Activated CD8-positive, alpha-beta memory T cell treated with anti-CD3 and anti-CD28 coated beads, Interleukin-2, amount 50 U/mL, for 24 hours (primary cell): ENCODE results near the gene TCL1B.

Experiments
- DNase-seq: peaks from one replicate; pipeline ENCODE4 v3.0.0-alpha.2; 2020; ENCODE audit errors: extremely low read depth

The TCL1B gene

DNA sequence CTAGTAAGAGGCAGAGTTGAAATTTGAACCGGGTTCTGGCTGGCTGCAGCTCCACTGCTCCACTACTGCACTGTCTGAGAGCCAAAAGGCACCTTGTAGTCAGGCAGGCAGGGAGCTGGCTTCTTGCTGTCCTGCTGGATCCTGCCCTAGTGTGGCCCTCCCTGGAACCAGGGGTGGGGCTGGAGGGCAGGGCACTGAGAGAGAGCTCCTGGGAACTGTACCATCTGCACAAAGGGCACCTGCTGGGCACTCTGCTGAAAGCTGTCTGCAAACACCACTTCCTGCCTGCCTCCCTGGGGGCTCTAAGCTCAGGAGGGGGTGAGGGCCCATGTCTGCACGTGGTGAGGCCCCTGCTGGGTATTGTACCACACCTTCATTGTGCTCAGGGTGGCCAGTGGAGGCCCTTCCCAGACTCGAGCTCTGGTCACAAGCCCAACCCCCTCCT, 19.0 kb upstream of the TCL1B start:
- DNase-seq = no peak

DNA sequence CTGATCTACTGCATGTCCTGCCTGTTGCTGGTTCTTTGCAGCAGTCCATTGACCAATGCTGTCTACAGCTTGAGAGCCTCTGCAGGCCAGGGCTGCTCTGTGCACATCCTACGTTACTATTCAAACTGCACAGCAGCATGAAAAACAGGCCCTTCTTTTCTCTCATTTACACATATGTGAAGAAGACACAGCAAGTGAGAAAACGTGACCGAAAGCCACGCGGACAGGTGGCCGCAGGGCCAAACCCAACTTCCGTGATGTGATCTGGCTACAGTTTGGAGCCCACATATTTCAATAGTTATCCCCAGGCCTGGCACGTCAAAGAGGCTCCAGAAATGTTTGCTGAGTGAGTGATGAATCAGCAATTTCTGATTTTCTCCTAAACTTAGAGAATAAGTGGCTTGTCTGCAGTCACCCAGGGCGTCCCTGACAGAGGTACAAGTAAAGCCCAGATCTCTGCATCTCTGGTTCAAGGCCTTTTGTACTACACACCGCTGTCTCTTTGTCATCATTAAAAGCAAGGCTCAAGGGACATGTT, 17.9 kb upstream of the TCL1B start:
- DNase-seq = no peak

DNA sequence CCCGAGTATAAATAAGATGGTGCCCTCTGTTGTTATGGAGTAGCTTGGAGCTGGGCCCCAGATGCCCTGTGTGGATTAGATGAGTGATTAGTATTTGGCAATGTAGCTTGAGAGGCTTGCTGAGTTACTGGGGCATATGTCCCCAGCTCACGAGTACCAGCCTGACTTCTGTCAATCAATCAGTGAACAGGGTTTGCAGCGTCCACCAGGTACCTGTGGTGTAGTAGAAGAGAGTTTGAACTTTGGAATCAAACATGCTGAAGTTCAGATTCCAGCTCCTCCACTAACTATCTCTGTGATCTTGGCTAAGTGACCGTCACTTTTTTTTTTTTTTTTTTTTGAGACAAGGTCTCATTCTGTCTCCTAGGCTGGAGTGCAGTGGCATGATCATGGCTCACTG, 11.6 kb upstream of the TCL1B start:
- no peak for DNase-seq

DNA sequence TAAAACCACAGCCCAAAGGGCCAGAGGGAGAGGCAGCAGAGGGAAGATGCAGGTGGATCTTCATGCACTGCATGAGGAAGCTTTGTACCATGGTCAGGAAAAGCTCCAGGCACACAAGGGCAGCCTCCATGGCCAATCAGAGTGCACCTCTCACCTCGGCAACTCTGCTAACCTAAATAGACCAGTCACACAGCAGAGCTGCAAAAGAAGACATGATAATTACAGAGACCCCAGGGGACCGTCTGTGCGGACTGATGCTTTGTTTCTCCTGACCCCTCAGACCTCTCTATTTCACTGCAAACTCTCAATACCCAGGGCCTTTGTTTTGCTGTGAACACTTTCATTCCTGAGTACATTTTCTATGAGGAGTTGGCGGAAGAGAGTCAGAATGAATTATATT, 10.7 kb upstream of the TCL1B start:
- no peak for DNase-seq

DNA sequence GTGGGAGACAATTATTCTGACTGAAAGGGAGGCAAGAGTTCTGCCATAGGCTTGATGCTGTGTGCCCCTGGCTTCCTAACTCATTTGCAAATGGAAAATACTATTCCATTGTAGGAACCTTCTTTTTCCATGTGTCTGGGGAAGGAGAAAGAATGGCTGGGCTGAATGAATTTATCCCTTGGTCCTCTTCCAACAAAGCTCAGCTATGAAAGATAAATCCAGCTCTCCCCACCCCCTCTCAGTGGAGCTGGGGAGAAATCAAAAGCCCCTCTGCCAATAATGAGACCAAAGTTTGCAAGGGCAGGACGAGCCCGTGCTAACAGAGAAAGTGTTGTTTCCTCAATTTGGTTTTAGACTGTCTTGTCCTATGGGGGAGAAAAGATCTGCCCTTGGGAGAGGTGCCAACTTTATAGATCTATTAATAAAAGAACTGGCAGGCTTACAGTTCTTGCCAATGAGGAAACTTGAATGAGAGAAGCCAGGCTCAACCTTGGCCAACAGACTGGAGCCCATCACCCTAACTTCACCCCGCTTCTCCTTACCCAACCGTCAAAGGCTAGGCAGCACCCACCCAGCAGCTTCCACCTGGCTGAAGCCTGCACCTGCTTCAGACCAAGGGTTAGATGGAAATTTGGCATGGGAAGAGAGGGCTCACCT, 8.9 kb upstream of the TCL1B start:
- no peak for DNase-seq

DNA sequence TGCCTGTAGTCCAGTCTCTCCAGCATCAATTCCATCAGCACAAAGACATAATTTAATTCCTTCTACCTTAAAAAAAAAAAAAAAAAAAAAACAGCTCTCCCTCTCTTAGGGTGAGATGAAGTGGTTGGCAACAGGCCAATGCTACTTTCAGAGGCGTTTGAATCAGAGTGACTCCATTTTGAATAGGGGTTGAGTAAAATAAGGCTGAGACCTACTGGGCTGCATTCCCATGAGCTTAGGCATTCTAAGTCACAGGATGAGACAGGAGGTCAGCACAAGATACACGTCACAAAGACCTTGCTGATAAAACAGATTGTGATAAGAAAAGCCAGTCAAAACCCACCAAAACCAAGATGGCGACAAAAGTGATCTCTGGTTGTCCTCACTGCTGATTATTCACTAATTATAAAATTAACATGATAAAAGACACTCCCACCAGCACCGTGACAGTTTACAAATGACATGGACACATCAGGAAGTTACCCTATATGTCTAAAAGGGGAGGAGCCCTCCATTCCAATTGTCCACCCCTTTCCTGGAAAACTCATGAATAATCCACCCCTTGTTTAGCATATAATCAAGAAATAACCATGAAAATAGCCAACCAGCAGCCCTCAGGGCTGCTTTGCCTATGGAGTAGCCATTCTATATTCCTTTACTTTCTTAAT, 6.9 kb upstream of the TCL1B start:
- DNase-seq = no peak

GRCh38 chr14:95679998-95680735, 6.1 kb upstream of the TCL1B start:
- no peak for DNase-seq

GRCh38 chr14:95681153-95681552, 5.1 kb upstream of the TCL1B start:
- DNase-seq = no peak

GRCh38 chr14:95683793-95684192, 2.4 kb upstream of the TCL1B start:
- peak; percentile 4 for DNase-seq

GRCh38 chr14:95686935-95687334, 709 bp downstream of the TCL1B start:
- DNase-seq = no peak

DNA sequence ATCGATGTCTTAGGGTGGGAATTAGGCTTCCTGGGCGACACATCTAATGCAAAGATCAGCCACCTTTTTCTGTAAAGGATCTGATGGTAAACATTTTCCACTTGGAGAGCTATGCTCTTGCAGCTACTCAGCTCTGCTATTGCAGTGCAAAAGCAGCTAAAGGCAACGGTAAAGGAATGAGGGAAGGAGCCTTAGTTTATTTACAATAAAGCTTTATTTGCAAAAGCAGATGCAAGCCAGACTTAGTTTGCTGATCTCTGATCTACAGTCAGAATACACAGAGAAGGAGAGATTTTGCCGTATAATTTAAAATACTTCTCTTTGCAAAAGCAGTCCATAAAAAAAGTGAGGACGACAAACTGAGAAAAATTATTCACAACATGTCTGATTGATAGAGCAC, 3.2 kb downstream of the TCL1B start:
- no peak for DNase-seq

- no peak for DNase-seq
These were observed 4.6 kb downstream of the TCL1B start for GRCh38 chr14:95690815-95691214.

- no peak for DNase-seq
These were observed 5.4 kb downstream of the TCL1B start for GRCh38 chr14:95691591-95691990.

DNA sequence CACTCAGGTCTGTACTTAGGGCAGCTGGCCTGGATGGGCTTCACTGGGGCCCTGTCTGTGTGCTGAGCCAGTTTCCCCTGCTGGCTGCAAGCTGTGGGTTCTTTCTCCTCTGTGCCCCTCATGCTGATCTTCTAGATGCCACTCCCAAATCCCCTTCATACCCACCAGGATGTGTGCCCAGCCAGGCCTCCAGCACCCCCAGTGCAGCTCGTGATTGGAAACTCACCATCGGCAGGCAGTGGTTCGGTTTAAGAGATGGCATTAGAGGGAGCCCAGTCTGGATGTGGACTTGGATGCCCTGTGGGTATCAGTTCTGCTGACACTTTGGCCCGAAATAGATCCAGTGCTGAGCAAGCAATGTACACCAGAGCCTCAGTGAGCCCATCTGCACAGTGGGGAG, 5.9 kb downstream of the TCL1B start:
- DNase-seq = no peak

DNA sequence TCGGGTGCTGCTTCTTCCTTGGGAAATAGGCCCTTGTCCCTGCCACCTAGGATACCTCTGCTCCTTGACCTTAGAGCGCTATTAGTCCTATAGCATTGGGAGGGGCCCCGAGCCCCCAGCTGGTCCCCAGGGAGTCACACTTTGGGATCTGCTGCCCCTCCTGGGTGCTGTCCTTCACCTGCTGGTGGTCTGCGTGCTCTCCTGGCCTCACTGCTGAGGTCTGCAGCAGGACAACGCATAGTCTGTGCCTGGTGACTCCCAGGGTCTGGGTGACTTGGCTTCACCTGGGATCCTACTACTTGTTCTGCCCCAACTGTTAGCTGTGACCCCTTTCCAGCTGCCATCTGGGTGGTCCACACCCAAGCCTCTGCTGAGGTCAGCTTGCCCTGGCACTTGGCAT, 8.8 kb downstream of the TCL1B start:
- DNase-seq = no peak

DNA sequence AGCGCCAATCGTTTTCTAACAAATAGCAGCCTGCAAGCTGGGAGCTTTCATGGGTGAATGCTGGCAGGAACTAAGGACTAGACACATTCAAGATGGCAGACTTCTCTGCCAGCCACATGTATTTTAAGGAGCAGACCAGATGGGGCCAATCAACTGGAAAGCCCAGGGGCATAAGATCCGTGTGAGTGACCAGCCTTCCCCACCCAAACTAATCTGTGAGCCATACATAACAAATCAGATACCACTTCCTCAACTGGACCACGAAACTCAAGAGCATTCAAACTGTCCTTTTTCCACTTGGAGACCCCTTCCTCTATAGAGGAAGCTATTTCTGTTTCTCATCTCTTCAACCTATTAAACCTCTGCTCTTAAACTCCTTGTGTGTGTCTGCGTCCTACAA, 9.7 kb downstream of the TCL1B start:
- DNase-seq = no peak

- DNase-seq = no peak
These were observed 10.5 kb downstream of the TCL1B start for GRCh38 chr14:95696741-95697140.

DNA sequence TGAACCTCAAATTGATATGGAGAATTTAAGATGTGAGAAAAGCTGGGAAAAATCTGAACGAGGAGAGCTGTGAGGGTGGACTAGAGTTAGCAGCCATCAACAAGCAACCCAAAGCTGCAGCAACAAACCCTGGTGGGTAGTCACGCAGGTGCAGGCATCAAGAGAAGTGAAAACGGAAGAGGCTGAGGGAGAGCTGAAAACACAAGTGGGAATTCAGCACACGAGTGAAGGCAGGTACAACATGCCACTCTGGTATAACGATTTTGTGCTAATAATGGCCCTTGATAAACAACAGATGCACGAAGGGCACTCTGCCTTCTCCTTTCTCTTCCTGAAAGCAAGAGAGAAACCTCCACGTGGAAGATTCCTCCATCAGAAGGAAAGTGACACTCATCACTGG, 11.5 kb downstream of the TCL1B start:
- DNase-seq = no peak

DNA sequence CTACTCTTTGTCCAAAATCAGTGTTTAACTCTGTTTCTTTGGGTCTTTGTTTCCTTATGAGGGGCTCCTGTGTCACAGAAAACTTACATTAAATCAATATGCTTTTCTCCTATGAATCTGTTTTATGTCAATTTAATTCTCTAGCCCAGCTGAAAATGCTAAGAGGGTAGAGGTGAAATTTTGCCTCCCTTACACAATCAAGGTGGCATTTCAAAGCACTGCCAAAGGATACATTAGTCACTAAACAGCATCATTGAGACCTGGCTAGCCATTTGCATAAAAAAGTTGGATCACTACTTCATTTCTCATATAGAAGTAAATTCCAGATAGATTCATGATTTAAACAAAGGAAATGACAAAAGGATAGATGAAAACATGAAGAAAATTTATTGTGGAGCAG, 12.1 kb downstream of the TCL1B start:
- DNase-seq = no peak

DNA sequence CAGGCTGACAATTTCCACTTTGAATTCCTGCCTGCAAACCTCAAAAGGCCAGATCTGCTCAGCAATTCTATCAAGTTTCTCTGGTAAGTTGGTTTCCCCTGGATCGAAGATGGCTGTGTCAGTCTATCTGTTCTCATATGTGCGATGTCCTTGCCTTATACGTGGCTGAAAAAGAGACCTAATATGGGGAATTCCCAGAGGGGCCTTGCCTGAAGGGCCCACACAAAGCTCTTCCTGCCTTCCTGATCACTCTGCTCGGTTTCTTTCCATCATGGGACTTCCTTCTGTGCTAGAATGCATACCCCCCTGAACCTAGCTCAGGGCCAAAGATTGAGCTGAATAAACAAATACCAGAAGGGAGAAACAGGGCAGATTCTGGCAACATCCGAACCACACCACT, 13.2 kb downstream of the TCL1B start:
- no peak for DNase-seq

- no peak for DNase-seq
These were observed 14.2 kb downstream of the TCL1B start for GRCh38 chr14:95700221-95700976.

- DNase-seq = no peak
These were observed 15.6 kb downstream of the TCL1B start for GRCh38 chr14:95701846-95702221.
